T-helper 17 cell (primary cell): ENCODE data around the gene PANK1. TPM values are rescaled to one million over a fixed set of nuclear protein-coding genes. Genes with fewer than 3 reads are reported as not detected.
"Not testable (repeated sequence)": the region's sequence is repeated elsewhere in the genome, so short reads cannot be mapped to it uniquely, and the experiment has no call there.

Experiments
- ATAC-seq: fragments of 150-1000 bp; cut with Tn5 transposase; 2 replicates; pipeline ENCODE4 v1.10.0; 2021; ENCODE audit warnings: mild to moderate bottlenecking, moderate library complexity
- DNase-seq, 3 donors: peaks; one replicate each; pipeline versions ENCODE4 v3.0.0 to v3.0.0-alpha.2; 2020 to 2021
- H3K9me3 ChIP-seq: one replicate; pipeline ENCODE4 v1.7.0; 2013; ENCODE audit warnings: low read length, mild to moderate bottlenecking; ENCODE audit not compliant: control insufficient read depth, poor library complexity, severe bottlenecking
- H3K27ac Mint-ChIP-seq: one replicate; pipeline ENCODE4 v1.8.0; 2022; ENCODE audit warnings: mild to moderate bottlenecking, moderate library complexity, mixed read lengths
- H3K27me3 Mint-ChIP-seq: one replicate; pipeline ENCODE4 v1.8.0; 2022; ENCODE audit warnings: mixed read lengths
- H3K36me3 Mint-ChIP-seq: one replicate; pipeline ENCODE4 v1.8.0; 2022; ENCODE audit warnings: low read depth, mixed read lengths
- H3K4me1 Mint-ChIP-seq: one replicate; pipeline ENCODE4 v1.8.0; 2022; ENCODE audit warnings: mild to moderate bottlenecking, mixed read lengths
- H3K4me3 Mint-ChIP-seq: one replicate; pipeline ENCODE4 v1.8.0; 2022; ENCODE audit warnings: mild to moderate bottlenecking, moderate library complexity, mixed read lengths
- total RNA-seq, 4 donors: library from RNA in 2 of 4; stranded (reverse) in 2 of 4; gene quantifications; one replicate each; pipeline ENCODE4 v1.2.3 and lab custom pipeline; 2022 to 2026

The PANK1 gene
- total RNA-seq, 2 donors from 2014 or later, result 1.2 to 1.6 TPM

DNA sequence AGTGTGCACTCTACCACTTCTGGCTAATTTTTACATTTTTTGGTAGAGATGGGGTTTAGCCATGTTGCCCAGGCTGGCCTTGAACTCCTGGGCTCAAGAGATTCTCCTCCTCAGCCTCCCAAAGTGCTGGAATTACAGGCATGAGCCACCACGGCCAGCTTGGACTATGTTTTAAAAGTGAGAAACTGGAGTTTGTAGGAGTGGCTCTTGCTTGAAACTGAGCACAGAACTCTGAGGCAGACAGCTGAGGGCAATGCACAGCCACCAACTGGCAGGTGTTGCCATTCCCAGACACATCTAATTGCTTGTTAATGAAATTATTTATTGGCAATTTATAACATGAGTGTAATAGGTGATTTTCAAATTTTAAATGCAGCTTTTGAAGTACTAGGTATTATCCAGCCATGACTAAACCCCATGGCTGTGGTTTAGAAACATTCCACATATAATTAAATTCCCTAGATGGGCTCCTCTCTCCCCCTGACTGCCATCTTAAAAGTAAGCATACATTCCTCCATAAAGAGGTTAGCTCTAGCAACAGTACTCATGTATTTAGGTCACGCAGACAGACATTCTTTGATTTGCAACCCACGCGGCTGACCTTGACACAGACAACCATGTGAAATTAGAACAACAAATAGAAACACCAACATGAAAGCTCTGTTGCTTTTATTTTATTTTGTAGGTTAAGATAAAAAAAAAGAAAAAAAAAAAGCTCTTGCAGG is 19.8 kb downstream of the PANK1 start:
- ATAC-seq (no peak), DNase-seq (no peak)
- H3K27me3 Mint-ChIP-seq, result no peaks in the 10 kb centered on the region
- H3K36me3 Mint-ChIP-seq, result peaks cover 2% of the 10 kb centered on the region
- no peak overlapping the region for H3K4me3 Mint-ChIP-seq
- H3K4me1 Mint-ChIP-seq, result peaks cover 5% of the 10 kb centered on the region
- H3K27ac Mint-ChIP-seq, result peak overlapping the region; percentile 41
- H3K9me3 ChIP-seq, result no peaks in the 10 kb centered on the region

DNA sequence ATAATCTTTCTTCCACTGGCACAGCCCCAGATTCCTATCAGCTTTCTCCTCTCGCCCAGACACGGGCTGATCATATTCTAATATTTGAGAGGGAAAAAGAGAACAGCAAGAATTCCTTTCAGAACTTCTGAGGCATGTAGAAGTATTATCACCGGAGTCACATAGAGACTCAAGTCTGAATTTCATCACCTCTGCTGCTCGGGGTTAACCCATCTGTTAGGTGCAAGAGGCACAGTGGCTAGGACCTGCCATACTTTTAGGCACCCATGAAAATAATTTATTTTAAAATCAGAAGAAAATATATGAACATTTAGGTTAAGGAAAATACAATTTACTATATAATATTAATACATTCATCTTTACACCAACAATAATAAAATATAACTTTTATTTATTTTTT is 21.0 kb downstream of the PANK1 start:
- peaks cover 5% of the 10 kb centered on the region for H3K4me1 Mint-ChIP-seq
- peaks cover 2% of the 10 kb centered on the region for H3K36me3 Mint-ChIP-seq
- no peak overlapping the region for H3K4me3 Mint-ChIP-seq
- no peaks in the 10 kb centered on the region for H3K27me3 Mint-ChIP-seq
- DNase-seq (no peak), ATAC-seq (no peak)
- no peak overlapping the region for H3K27ac Mint-ChIP-seq
- H3K9me3 ChIP-seq, result no peaks in the 10 kb centered on the region

DNA sequence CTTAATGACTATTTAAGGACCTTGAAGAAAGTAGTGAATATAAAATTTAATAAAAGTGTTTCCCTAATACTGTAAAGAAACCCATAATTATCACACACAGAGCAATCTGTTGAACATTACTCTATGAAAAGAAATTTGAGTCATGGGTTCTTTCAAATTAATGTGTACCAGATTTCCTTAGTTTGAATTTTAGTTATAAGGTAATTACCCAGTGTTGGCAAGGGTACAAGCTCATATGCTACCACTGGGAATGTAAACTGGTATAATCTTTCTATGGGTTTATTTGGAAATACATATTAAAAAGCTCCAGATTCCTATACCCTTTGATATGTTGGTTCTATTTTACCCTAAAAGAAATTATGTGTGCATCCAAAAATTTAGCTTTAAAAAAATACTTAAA is 22.9 kb downstream of the PANK1 start:
- ATAC-seq, result no peak
- DNase-seq, result no peak
- H3K9me3 ChIP-seq, result no peaks in the 10 kb centered on the region
- Mint-ChIP-seq H3K27ac (no peak overlapping the region), H3K4me1 (peaks cover 8% of the 10 kb centered on the region), H3K4me3 (no peak overlapping the region), H3K27me3 (no peaks in the 10 kb centered on the region), H3K36me3 (peaks cover 2% of the 10 kb centered on the region)

DNA sequence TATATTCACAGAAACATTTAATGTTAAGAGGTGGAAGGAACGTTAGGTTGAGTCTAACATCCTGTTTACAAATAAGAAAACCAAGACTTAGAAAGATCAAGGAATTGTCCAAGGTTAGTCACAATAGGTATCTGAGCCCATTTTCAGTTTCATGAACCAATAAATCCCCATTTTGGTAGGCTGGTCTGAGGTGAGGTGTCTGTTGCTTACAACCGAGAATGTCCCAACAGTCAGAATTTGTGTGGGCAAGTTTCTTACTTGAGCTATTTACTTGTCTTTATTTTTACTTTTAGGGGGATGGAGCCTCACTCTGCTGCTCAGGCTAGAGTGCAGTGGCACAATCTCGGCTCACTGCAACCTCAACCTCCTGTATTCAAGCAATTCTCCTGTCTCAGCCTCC is 23.6 kb downstream of the PANK1 start:
- H3K4me1 Mint-ChIP-seq, result peaks cover 13% of the 10 kb centered on the region
- H3K4me3 Mint-ChIP-seq, result no peak overlapping the region
- ATAC-seq, result no peak
- no peaks in the 10 kb centered on the region for H3K27me3 Mint-ChIP-seq
- no peak for DNase-seq
- no peak overlapping the region for H3K27ac Mint-ChIP-seq
- H3K36me3 Mint-ChIP-seq, result peaks cover 2% of the 10 kb centered on the region
- H3K9me3 ChIP-seq, result no peaks in the 10 kb centered on the region

DNA sequence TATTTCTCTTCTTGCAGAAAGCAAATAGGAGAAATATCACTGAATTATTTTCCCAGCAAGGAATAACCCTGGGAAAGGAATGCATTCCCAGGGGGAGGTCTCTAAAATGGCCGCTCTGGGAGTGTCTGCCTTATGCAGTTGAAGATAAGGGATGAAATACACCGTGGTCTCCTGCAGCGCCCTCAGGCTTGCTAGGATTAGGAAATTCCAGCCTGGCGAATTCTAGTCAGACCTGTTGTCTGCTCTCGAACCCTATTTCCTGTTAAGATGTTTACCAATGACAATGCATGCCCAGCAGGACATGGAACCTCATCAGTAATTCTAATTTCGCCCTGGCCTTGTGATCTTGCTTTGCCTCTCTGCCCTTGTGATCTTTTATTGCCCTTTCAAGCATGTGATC is 24.7 kb downstream of the PANK1 start:
- DNase-seq, H3K27ac Mint-ChIP-seq, H3K27me3 Mint-ChIP-seq, ATAC-seq, H3K36me3 Mint-ChIP-seq, H3K9me3 ChIP-seq, H3K4me3 Mint-ChIP-seq: not testable (repeated sequence)
- H3K4me1 Mint-ChIP-seq, result peaks cover 16% of the 10 kb centered on the region

DNA sequence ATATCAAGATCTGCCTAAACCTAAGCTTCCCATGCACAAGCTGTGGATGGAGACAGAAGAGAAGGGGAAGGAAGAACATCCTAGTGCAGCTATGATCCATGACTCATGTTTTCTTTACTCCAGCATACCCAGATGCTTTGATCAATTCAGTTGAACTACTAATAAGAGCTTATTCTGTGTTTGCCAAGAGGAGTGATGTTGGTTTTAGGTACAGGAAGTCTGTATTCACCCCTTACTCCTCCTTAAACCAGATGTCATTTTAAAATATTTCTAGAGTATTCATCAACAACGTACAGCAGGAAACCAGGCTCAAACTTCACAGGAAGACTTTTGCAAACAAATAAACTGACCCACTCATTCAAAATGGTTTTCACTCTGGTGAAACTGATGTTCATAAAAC is 29.2 kb downstream of the PANK1 start:
- DNase-seq (no peak), ATAC-seq (peak; percentile 34)
- peaks cover 37% of the 10 kb centered on the region for H3K4me1 Mint-ChIP-seq
- H3K36me3 Mint-ChIP-seq, result peaks cover 2% of the 10 kb centered on the region
- H3K4me3 Mint-ChIP-seq, result peak overlapping the region; percentile 72
- H3K27me3 Mint-ChIP-seq, result no peaks in the 10 kb centered on the region
- no peaks in the 10 kb centered on the region for H3K9me3 ChIP-seq
- peak overlapping the region; percentile 96 for H3K27ac Mint-ChIP-seq

DNA sequence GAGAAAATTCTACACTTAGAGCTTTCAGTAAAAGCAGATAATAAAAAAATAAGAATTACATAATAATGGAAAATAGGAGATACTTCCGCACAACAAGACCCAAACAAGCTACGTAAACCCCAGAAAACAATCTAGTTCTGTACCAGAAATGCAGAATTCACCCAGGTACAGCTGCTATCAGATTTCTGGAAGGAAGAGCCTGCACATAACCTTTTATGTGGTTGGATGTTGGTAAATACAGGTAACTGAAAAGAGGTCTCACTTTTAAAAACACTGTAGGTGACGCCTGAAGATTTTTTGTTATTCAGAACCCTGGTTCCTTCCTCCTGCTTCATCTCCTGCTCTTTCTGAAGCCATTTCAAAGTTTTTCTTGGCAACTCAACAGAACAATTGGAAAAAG is 29.9 kb downstream of the PANK1 start:
- no peaks in the 10 kb centered on the region for H3K9me3 ChIP-seq
- peak; percentile 92 for ATAC-seq
- peak overlapping the region; percentile 73 for H3K4me3 Mint-ChIP-seq
- H3K27me3 Mint-ChIP-seq, result no peaks in the 10 kb centered on the region
- no peaks in the 10 kb centered on the region for H3K36me3 Mint-ChIP-seq
- H3K4me1 Mint-ChIP-seq, result peaks cover 37% of the 10 kb centered on the region
- no peak for DNase-seq
- peak overlapping the region; percentile 96 for H3K27ac Mint-ChIP-seq

DNA sequence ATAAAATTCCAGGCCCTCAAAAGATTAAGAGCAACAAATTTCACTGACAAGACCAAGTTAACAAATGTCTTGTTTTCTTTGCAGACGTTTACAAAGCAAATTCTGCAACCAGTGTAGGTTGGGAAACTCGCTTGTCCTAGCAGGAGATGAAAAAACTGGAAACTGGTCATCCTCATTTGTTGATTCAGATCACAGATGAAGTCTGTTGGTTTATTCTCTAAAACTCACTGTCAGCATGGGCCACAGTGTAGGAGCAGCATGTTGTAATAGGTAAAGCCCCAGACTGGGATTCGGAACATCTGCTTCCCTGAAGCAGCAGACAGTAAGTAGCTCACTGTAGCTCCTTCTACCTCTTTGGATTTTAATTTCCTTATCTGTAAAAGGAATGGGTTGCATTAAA is 31.5 kb downstream of the PANK1 start:
- Mint-ChIP-seq H3K36me3 (no peaks in the 10 kb centered on the region), H3K4me1 (peaks cover 39% of the 10 kb centered on the region), H3K27ac (peak overlapping the region; percentile 57), H3K4me3 (no peak overlapping the region), H3K27me3 (no peaks in the 10 kb centered on the region)
- ATAC-seq, result no peak
- H3K9me3 ChIP-seq, result no peaks in the 10 kb centered on the region
- DNase-seq, result no peak

DNA sequence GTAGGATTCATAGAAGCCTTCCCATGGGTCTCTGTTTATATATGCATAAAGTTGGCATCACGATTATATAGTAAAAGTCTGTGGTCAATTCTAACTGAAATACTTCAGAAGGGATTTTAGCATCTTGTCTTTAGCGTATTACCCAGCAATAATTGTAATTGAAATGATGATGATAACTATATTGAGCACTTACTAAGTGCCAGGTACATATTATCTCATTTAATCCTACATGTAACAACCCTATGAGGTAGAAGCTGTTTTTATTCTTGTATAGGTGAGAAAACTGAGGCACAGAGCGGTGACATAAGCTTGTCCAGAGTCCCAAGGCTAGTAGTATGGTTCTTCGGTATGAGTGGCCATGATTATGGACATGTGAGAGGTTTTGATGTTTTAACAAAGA is 33.8 kb downstream of the PANK1 start:
- no peak overlapping the region for H3K27ac Mint-ChIP-seq
- ATAC-seq (no peak), DNase-seq (no peak)
- H3K36me3 Mint-ChIP-seq, result peaks cover 2% of the 10 kb centered on the region
- H3K4me3 Mint-ChIP-seq, result no peak overlapping the region
- peaks cover 31% of the 10 kb centered on the region for H3K4me1 Mint-ChIP-seq
- no peaks in the 10 kb centered on the region for H3K27me3 Mint-ChIP-seq
- H3K9me3 ChIP-seq, result no peaks in the 10 kb centered on the region

DNA sequence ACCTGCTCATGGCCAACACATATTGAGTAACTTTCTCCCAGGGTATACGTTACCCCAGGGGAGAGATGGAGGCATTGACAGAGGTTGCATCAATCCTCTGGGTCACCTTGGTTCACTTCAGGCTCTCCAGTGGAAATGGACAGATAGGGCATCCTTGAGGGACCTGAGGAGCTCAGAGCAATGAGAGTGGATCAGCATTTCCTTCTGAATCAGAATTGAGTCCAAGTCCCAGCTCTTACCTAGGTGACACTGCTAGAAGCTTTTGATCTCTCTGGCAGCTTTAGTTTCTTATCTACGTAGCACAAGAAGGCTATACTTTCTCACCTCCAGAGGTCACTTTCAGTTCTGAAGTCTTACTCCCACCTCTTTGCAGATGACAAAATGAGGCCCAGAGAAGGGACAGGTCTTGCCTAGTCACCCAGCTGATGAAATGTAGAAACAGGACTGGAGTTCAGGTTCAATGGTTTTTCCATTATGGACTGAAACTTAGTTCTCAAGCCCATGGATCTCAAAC is 35.2 kb downstream of the PANK1 start:
- no peaks in the 10 kb centered on the region for H3K9me3 ChIP-seq
- Mint-ChIP-seq H3K27me3 (no peaks in the 10 kb centered on the region), H3K27ac (no peak overlapping the region), H3K36me3 (peaks cover 2% of the 10 kb centered on the region), H3K4me3 (no peak overlapping the region), H3K4me1 (peaks cover 19% of the 10 kb centered on the region)
- no peak for DNase-seq
- no peak for ATAC-seq

DNA sequence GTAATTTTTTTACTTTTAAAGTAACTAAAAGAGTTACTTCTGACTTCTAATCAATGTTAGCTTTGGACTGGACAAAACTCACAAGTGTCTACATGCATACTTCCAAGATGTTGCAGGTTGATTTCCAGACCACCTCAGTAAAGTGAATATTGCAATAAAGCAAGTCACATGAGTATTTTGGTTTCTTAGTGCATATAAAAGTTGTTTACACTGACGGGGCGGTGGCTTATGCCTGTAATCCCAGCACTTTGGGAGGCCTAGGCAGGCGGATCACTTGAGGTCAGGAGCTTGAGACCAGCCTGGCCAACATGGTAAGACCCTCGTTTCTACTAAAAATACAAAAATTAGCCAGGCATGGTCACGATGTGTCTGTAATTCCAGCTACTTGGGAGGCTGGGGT is 40.8 kb downstream of the PANK1 start:
- H3K27ac Mint-ChIP-seq, result no peak overlapping the region
- no peak for DNase-seq

DNA sequence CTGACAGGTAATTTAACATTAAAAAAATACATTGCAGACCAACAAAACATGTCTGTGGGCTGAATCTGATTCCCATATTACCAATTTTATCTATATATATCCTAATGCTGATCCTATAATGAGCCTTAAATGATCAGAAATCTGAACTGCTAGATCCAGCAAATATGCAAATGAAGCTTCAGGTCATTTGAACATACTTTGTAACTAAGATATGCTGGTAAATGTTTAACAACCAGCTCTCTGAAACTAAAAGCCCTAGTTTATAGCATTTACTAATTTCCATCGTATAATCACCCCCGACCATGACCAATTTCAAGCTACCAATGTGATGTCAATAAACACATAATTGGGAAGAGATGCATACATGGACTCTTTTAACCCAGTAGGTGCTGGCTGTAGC is 42.1 kb downstream of the PANK1 start:
- Mint-ChIP-seq H3K27me3 (no peaks in the 10 kb centered on the region), H3K4me3 (no peak overlapping the region), H3K4me1 (no peaks in the 10 kb centered on the region), H3K27ac (no peak overlapping the region), H3K36me3 (peaks cover 2% of the 10 kb centered on the region)
- DNase-seq (no peak), ATAC-seq (no peak)
- no peaks in the 10 kb centered on the region for H3K9me3 ChIP-seq

More for the DNA sequence above, 40.8 kb downstream of the PANK1 start:
- Mint-ChIP-seq H3K27me3 (no peaks in the 10 kb centered on the region), H3K4me3 (no peak overlapping the region), H3K4me1 (peaks cover 2% of the 10 kb centered on the region), H3K36me3 (peaks cover 2% of the 10 kb centered on the region)
- ATAC-seq, result no peak
- H3K9me3 ChIP-seq, result no peaks in the 10 kb centered on the region

DNA sequence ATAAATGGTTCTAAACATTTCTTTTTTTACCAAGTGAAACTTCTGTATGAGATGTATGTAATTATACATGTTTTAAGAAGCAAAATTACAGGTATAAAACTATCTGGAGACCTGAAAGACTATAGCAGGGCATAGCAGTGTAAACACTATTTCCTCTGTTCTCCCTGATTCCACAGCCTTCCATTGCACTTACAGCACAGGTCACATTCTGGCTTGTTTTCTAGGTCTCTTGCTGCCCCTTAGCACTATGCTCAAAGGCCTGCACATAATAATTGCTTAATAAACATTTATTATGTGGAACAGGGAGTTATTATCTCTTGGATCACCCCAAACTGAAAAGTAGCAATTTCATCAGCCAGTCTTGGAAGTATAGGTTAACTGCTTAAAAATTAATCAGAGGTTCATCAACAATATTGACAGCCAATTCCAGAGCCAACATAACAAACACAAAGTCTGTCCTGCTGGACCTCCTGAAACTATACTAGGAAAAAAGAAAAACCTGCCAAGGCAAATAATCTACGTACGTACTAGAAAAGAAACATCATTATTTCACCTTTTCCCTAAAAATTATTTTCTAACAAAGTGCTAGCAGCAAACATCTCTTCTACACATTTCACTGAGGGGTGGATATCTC is 43.2 kb downstream of the PANK1 start:
- ATAC-seq (no peak), DNase-seq (no peak)
- Mint-ChIP-seq H3K4me1 (no peaks in the 10 kb centered on the region), H3K4me3 (no peak overlapping the region), H3K36me3 (peaks cover 2% of the 10 kb centered on the region), H3K27ac (no peak overlapping the region), H3K27me3 (no peaks in the 10 kb centered on the region)
- H3K9me3 ChIP-seq, result no peaks in the 10 kb centered on the region

DNA sequence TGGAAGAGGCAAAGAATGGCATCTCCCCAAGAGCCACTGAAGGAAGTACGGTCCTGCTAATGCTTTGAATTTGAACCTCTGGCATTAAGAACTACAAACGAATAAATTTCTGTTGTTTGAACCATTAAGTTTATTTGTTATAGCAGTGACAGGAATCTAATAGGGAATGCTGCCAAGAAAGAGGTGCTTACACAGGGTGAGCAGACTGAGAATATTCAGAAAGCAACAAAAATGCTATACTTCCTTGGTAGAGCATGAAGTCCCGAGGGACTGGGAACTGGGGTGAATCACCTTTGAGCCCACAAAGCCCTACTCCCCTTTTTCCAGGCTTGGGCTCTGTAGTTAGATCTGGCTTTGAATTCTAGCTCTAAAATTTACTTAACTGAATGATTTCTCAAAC is 45.0 kb downstream of the PANK1 start:
- Mint-ChIP-seq H3K4me1 (no peaks in the 10 kb centered on the region), H3K4me3 (no peak overlapping the region), H3K36me3 (no peaks in the 10 kb centered on the region), H3K27ac (no peak overlapping the region), H3K27me3 (no peaks in the 10 kb centered on the region)
- H3K9me3 ChIP-seq, result no peaks in the 10 kb centered on the region
- ATAC-seq (no peak), DNase-seq (no peak)
